B cell (primary cell): ENCODE results near the gene TRIO. TPM values are rescaled to one million over a fixed set of nuclear protein-coding genes. Genes with fewer than 3 reads are reported as not detected.

Source experiments
- ATAC-seq: fragments of 200-7000 bp; cut with Tn5 transposase; one replicate; pipeline ENCODE4 v1.10.0; 2021; ENCODE audit warnings: low read depth, mild to moderate bottlenecking, moderate number of reproducible peaks, moderate library complexity
- CTCF ChIA-PET: fragments of 350-600 bp; sonication (Branson Sonifier 250); formaldehyde crosslinking; loops from one replicate; lab custom pipeline; 2021; ENCODE audit warnings: antibody characterized with exemption, inconsistent platforms; lab: Charles Lee
- POLR2A ChIA-PET: fragments of 350-600 bp; sonication (Branson Sonifier 250); formaldehyde crosslinking; loops from one replicate; lab custom pipeline; 2021; ENCODE audit warnings: antibody characterized with exemption; lab: Charles Lee
- DNase-seq: peaks from one replicate; pipeline ENCODE4 v3.0.0; 2013
- H2AFZ ChIP-seq: 2 replicates; pipeline ENCODE4 v1.6.1; 2012; ENCODE audit warnings: mild to moderate bottlenecking, low read depth, low read length; ENCODE audit not compliant: insufficient read depth, poor library complexity, severe bottlenecking
- H3K27ac ChIP-seq, 2 donors: 1 replicate in 1 of 2; 2 replicates in 1 of 2; pipeline ENCODE4 v1.5.1; 2012 to 2013; ENCODE audit warnings: low read length in 2 of 2, mild to moderate bottlenecking in 2 of 2, moderate library complexity in 1 of 2
- H3K27me3 ChIP-seq, 4 experiments: fragments of 200-600 bp in 1 of 4; sonication (generic) in 1 of 4; replicated peaks in 1 of 4; 1 replicate in 2 of 4; 2 replicates in 2 of 4; pipeline versions ENCODE4 v1.6.1 to v1.7.0; 2013 to 2016; ENCODE audit warnings: low read length in 3 of 4, mild to moderate bottlenecking in 2 of 4, mixed read lengths in 1 of 4, moderate library complexity in 1 of 4; ENCODE audit not compliant: insufficient read depth in 4 of 4, control insufficient read depth in 3 of 4; ENCODE audit errors: control extremely low read depth in 1 of 4
- H3K36me3 ChIP-seq, 2 experiments: replicated peaks in 1 of 2; 1 replicate in 1 of 2; 2 replicates in 1 of 2; pipeline versions ENCODE4 v1.6.1 to v1.7.1; 2013; ENCODE audit warnings: low read length in 1 of 2; ENCODE audit not compliant: insufficient read depth in 2 of 2, control insufficient read depth in 1 of 2; ENCODE audit errors: control extremely low read depth in 1 of 2, extremely low read depth in 1 of 2
- H3K4me1 ChIP-seq, 2 donors: fragments of 200-600 bp in 1 of 2; sonication (generic) in 1 of 2; 1 replicate in 1 of 2; 2 replicates in 1 of 2; pipeline versions ENCODE4 v1.5.1 to v1.6.1; 2013 to 2017; ENCODE audit warnings: low read length in 2 of 2; ENCODE audit not compliant: control insufficient read depth in 2 of 2, insufficient read depth in 2 of 2
- H3K4me2 ChIP-seq: replicated peaks from 2 replicates; pipeline ENCODE3; 2012; ENCODE audit warnings: mild to moderate bottlenecking, low read depth, low read length; ENCODE audit not compliant: poor library complexity, severe bottlenecking
- H3K4me3 ChIP-seq, 5 experiments: fragments of 200-600 bp in 1 of 5; sonication (generic) in 1 of 5; 1 replicate in 3 of 5; 2 replicates in 2 of 5; pipeline versions ENCODE4 v1.5.1 to v1.7.0; 2011 to 2016; ENCODE audit warnings: low read length in 4 of 5, mild to moderate bottlenecking in 4 of 5, low read depth in 2 of 5, control low read depth in 1 of 5, moderate library complexity in 1 of 5; ENCODE audit not compliant: insufficient read depth in 1 of 5; ENCODE audit errors: control extremely low read depth in 1 of 5, extremely low read depth in 1 of 5
- H3K79me2 ChIP-seq: fragments of 200-600 bp; sonication (generic); one replicate; pipeline ENCODE4 v1.6.0; 2016; ENCODE audit warnings: low read length; ENCODE audit not compliant: control insufficient read depth, insufficient read depth
- H3K9ac ChIP-seq: fragments of 200-600 bp; sonication (generic); 2 replicates; pipeline ENCODE4 v1.6.1; 2017; ENCODE audit warnings: mild to moderate bottlenecking, low read length, moderate library complexity
- H3K9me3 ChIP-seq, 3 donors: one replicate each; pipeline versions ENCODE4 v1.6.1 to v1.7.1; 2013; ENCODE audit warnings: low read length in 2 of 3; ENCODE audit not compliant: control insufficient read depth in 2 of 3, insufficient read depth in 1 of 3; ENCODE audit errors: control extremely low read depth in 1 of 3
- H4K20me1 ChIP-seq: 2 replicates; pipeline ENCODE4 v1.6.0; 2012; ENCODE audit warnings: mild to moderate bottlenecking, low read length; ENCODE audit not compliant: insufficient read depth, control insufficient read depth, poor library complexity, severe bottlenecking
- H3K27ac Mint-ChIP-seq: one replicate; pipeline ENCODE4 v1.8.0; 2021; ENCODE audit warnings: mixed read lengths
- H3K27me3 Mint-ChIP-seq: one replicate; pipeline ENCODE4 v1.8.0; 2021; ENCODE audit warnings: mixed read lengths
- H3K4me1 Mint-ChIP-seq: one replicate; pipeline ENCODE4 v1.8.0; 2021; ENCODE audit warnings: mixed read lengths
- H3K4me3 Mint-ChIP-seq: one replicate; pipeline ENCODE4 v1.8.0; 2021; ENCODE audit warnings: mixed read lengths
- H3K9me3 Mint-ChIP-seq: one replicate; pipeline ENCODE4 v1.8.0; 2022; ENCODE audit warnings: mixed read lengths; ENCODE audit not compliant: insufficient read depth
- EZH2 ChIP-seq: IDR thresholded peaks from 2 replicates; pipeline ENCODE4 v1.6.1; 2012; ENCODE audit warnings: borderline replicate concordance, low read depth, mild to moderate bottlenecking, moderate library complexity, low read length; ENCODE audit not compliant: insufficient read depth, poor library complexity, severe bottlenecking
- WGBS: methylation state at CpG from one replicate; pipeline ENCODE4 v1.1.5; 2013; ENCODE audit warnings: missing lambda C conversion rate; ENCODE audit not compliant: insufficient coverage; 5-methylcytosine and 5-hydroxymethylcytosine counted together
- intact Hi-C: fragments of 100-400 bp; cut with micrococcal nuclease; formaldehyde crosslinking; loops from one replicate; pipeline ENCODE4 v1.10.0; 2022
- polyA plus RNA-seq: library from polyadenylated mRNA; depleted of rRNA; stranded (reverse); fragments of >200 nt; gene quantifications from 2 replicates; pipeline ENCODE4 v1.2.3, GENCODE V29; 2012
- total RNA-seq, 2 donors: library from RNA; stranded (reverse); fragments of 120-200 nt in 1 of 2; gene quantifications; 1 replicate in 1 of 2; 2 replicates in 1 of 2; pipeline versions ENCODE4 v1.2.3 to v1.2.4, GENCODE V29; 2013 to 2022
- TF ChIP-seq, protein P1 (sequence below): fragments of 200-600 bp; IDR thresholded peaks from one replicate; pipeline ENCODE4 v1.8.0; 2022; ENCODE audit warnings: antibody characterized with exemption, mild to moderate bottlenecking

Gene TRIO
- total and polyA plus RNA-seq, 2 donors (not counting 1 experiment from before 2014, with no cell fraction given) = 90.5 to 479 TPM

GRCh38 chr5:14491015-14491915 lies 348.1 kb downstream of the TRIO start:
- no peak for DNase-seq
- no peak overlapping the region for H3K4me3 Mint-ChIP-seq
- Histone ChIP-seq H3K4me2 (no peak overlapping the region), H3K4me1 (no peaks in the 10 kb centered on the region), H3K36me3 (peaks cover 6 to 77% of the 10 kb centered on the region in 2 experiments), H3K4me3 (no peak overlapping the region), H3K27ac (no peak overlapping the region), H3K27me3 (no peaks in the 10 kb centered on the region), H3K9ac (no peak overlapping the region), H3K79me2 (no peaks in the 10 kb centered on the region), H2AFZ (no peak overlapping the region), H4K20me1 (no peaks in the 10 kb centered on the region), H3K9me3 (peaks cover 0 to 7% (median 0%) of the 10 kb centered on the region in 3 donors)
- TF ChIP-seq EZH2 = no peak
- TF ChIP-seq, protein P1, sequence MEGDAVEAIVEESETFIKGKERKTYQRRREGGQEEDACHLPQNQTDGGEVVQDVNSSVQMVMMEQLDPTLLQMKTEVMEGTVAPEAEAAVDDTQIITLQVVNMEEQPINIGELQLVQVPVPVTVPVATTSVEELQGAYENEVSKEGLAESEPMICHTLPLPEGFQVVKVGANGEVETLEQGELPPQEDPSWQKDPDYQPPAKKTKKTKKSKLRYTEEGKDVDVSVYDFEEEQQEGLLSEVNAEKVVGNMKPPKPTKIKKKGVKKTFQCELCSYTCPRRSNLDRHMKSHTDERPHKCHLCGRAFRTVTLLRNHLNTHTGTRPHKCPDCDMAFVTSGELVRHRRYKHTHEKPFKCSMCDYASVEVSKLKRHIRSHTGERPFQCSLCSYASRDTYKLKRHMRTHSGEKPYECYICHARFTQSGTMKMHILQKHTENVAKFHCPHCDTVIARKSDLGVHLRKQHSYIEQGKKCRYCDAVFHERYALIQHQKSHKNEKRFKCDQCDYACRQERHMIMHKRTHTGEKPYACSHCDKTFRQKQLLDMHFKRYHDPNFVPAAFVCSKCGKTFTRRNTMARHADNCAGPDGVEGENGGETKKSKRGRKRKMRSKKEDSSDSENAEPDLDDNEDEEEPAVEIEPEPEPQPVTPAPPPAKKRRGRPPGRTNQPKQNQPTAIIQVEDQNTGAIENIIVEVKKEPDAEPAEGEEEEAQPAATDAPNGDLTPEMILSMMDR = no peak
- 94% methylated on average over 19 of the region's 21 CpGs for WGBS
- no peak overlapping the region for H3K27ac Mint-ChIP-seq
- no peaks in the 10 kb centered on the region for H3K4me1 Mint-ChIP-seq
- POLR2A ChIA-PET = no interaction called here
- H3K27me3 Mint-ChIP-seq = no peaks in the 10 kb centered on the region
- H3K9me3 Mint-ChIP-seq = no peaks in the 10 kb centered on the region
- intact Hi-C loops = no loop called here
- ATAC-seq = no peak
- CTCF ChIA-PET = interaction anchor here (1.1 kb wide), 1 partner anchor 157 kb away, joined by 3 read pairs; no protein-coding TSS in a partner anchor

DNA sequence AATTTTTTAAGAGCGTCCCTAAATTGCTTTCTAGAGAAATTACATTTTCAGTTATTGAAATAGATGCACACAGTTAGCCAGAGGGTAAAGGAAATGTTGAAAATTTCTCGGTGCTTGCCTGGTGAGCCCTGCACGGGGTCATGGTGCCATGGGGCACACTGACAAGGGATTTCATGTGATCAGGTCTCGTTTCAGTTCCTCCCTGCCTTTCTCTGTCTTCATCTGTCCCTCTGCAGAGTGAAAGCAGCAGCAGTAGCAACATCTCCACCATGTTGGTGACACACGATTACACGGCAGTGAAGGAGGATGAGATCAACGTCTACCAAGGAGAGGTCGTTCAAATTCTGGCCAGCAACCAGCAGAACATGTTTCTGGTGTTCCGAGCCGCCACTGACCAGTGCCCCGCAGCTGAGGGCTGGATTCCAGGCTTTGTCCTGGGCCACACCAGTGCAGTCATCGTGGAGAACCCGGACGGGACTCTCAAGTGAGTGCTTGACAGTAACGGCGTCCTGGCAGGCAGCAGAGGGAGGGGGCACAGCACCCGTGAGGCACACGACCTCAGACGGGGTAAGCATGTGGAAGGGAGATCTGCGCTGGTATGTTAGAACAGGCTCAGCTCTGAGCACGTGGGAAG lies 349.3 kb downstream of the TRIO start:
- DNase-seq (no peak), ATAC-seq (no peak)
- TF ChIP-seq, protein P1 = no peak
- TF ChIP-seq EZH2 = no peak
- no peaks in the 10 kb centered on the region for H3K79me2 ChIP-seq
- H4K20me1 ChIP-seq = no peaks in the 10 kb centered on the region
- POLR2A ChIA-PET = interaction anchor here (0.5 kb wide), 1 partner anchor 186 kb away, joined by 4 read pairs; no protein-coding TSS in a partner anchor
- H3K27ac ChIP-seq = no peak overlapping the region
- no peaks in the 10 kb centered on the region for H3K27me3 Mint-ChIP-seq
- H3K4me3 Mint-ChIP-seq = no peak overlapping the region
- H3K36me3 ChIP-seq = peaks cover 6 to 79% of the 10 kb centered on the region in 2 experiments
- H3K4me1 Mint-ChIP-seq = no peaks in the 10 kb centered on the region
- H3K9me3 Mint-ChIP-seq = no peaks in the 10 kb centered on the region
- no peaks in the 10 kb centered on the region for H3K4me1 ChIP-seq
- H3K4me3 ChIP-seq = no peak overlapping the region
- H3K27me3 ChIP-seq = no peaks in the 10 kb centered on the region
- no peak overlapping the region for H3K4me2 ChIP-seq
- no peak overlapping the region for H3K27ac Mint-ChIP-seq
- intact Hi-C loops = no loop called here
- no peak overlapping the region for H2AFZ ChIP-seq
- CTCF ChIA-PET = no interaction called here
- no peaks in the 10 kb centered on the region for H3K9me3 ChIP-seq
- WGBS = 94% methylated on average over 14 of the region's 21 CpGs
- no peak overlapping the region for H3K9ac ChIP-seq
